Measurements from ENCODE around the gene MT1M.

DNA sequence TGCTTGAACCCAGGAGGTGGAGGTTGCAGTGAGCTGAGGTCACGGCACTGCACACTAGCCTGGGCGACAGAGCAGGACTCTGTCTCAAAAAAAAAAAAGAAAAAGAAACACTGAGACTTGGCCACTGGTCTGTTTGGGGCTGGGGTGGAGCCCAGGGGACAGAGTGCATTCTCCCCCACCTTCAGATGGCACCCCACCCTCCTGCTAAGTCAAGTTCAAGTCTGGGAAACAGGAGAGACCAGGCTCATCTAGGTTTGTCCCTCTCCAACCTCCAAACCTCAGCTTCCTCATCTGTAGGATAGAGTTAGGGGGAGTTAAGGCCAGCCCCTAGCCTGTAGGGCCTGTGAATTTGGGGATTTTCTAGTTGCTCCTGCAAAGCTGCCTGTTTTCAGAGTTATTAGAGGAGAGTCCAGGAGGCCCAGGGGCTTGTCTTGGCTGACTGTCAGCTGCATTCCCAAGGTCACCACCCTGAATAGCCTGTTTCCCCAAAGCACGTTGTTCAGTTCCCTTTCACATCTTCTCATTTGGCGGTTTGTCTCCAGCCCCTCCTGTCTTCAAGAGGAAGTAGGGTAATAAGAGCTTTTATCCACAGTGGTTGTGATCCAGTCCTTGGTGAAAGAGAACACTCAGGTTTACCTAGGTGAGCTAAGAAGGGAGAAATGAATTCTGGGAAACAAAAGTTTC is 40.9 kb upstream of the MT1M start:
- TF ChIP-seq, protein P1, sequence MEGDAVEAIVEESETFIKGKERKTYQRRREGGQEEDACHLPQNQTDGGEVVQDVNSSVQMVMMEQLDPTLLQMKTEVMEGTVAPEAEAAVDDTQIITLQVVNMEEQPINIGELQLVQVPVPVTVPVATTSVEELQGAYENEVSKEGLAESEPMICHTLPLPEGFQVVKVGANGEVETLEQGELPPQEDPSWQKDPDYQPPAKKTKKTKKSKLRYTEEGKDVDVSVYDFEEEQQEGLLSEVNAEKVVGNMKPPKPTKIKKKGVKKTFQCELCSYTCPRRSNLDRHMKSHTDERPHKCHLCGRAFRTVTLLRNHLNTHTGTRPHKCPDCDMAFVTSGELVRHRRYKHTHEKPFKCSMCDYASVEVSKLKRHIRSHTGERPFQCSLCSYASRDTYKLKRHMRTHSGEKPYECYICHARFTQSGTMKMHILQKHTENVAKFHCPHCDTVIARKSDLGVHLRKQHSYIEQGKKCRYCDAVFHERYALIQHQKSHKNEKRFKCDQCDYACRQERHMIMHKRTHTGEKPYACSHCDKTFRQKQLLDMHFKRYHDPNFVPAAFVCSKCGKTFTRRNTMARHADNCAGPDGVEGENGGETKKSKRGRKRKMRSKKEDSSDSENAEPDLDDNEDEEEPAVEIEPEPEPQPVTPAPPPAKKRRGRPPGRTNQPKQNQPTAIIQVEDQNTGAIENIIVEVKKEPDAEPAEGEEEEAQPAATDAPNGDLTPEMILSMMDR (IDR thresholded peaks at IDR 0.05): no peak
- no peak for TF ChIP-seq POLR2A (IDR thresholded peaks at IDR 0.05)
- TF ChIP-seq EP300 (IDR thresholded peaks at IDR 0.05): no peak
- no peak for TF ChIP-seq POLR2AphosphoS5 (IDR thresholded peaks at IDR 0.05)
